GM12878 (cell line): ENCODE measurements around the gene MRNIP. TPM values are rescaled to one million over a fixed set of nuclear protein-coding genes. Genes with fewer than 3 reads are reported as not detected.
A peak's percentile ranks its signal among the peaks of the same experiment; 100 is the strongest.

ENCODE experiments used
- BHLHE40 ChIP-seq, 2 experiments: fragments of 450-650 bp in 1 of 2; IDR thresholded peaks; 2 replicates each; pipeline ENCODE4 v1.6.1; 2011 to 2017; ENCODE audit warnings: low read depth in 2 of 2, borderline replicate concordance in 1 of 2, improper control_type of control experiment in 1 of 2, low read length in 1 of 2, mild to moderate bottlenecking in 1 of 2
- CHD2 ChIP-seq: IDR thresholded peaks from 2 replicates; pipeline ENCODE4 v1.6.1; 2011; ENCODE audit warnings: low read depth, low read length, improper control_type of control experiment, borderline replicate concordance
- LARP7 ChIP-seq: fragments of 450-650 bp; IDR thresholded peaks from 2 replicates; pipeline ENCODE4 v1.6.1; 2017; ENCODE audit warnings: mild to moderate bottlenecking
- MXI1 ChIP-seq: fragments of 150-350 bp; IDR thresholded peaks from 2 replicates; pipeline ENCODE4 v1.6.1; 2011; ENCODE audit warnings: low read depth, mild to moderate bottlenecking, inconsistent platforms, low read length, improper control_type of control experiment
- MYB ChIP-seq: fragments of 150-350 bp; IDR thresholded peaks from 2 replicates; pipeline ENCODE4 v1.6.1; 2014; ENCODE audit warnings: mild to moderate bottlenecking, low read depth, low read length, borderline replicate concordance
- NFYA ChIP-seq: IDR thresholded peaks from 2 replicates; pipeline ENCODE4 v1.6.1; 2011; ENCODE audit warnings: low read depth, mild to moderate bottlenecking, low read length, improper control_type of control experiment, borderline replicate concordance
- NR2C1 ChIP-seq: fragments of 450-650 bp; IDR thresholded peaks from 2 replicates; pipeline ENCODE4 v1.6.1; 2017; ENCODE audit warnings: antibody characterized with exemption, mild to moderate bottlenecking, moderate library complexity
- SPI1 ChIP-seq: IDR thresholded peaks from 2 replicates; pipeline ENCODE4 v1.6.1; 2011; ENCODE audit warnings: low read depth, mild to moderate bottlenecking, low read length, moderate library complexity, borderline replicate concordance; ENCODE audit not compliant: insufficient read depth
- TAF1 ChIP-seq: IDR thresholded peaks from 2 replicates; pipeline ENCODE4 v1.6.1; 2011; ENCODE audit warnings: mild to moderate bottlenecking, low read depth, low read length, borderline replicate concordance
- TARDBP ChIP-seq: IDR thresholded peaks from 2 replicates; pipeline ENCODE4 v1.6.1; 2016; ENCODE audit warnings: borderline replicate concordance
- WRNIP1 ChIP-seq: IDR thresholded peaks from 2 replicates; pipeline ENCODE4 v1.6.1; 2011; ENCODE audit warnings: low read depth, low read length, improper control_type of control experiment, borderline replicate concordance
- ZNF207 ChIP-seq: fragments of 450-650 bp; IDR thresholded peaks from 2 replicates; pipeline ENCODE4 v1.6.1; 2014; ENCODE audit warnings: antibody characterized with exemption, mild to moderate bottlenecking, borderline replicate concordance
- ZNF217 ChIP-seq: fragments of 450-650 bp; IDR thresholded peaks from 2 replicates; pipeline ENCODE4 v1.6.1; 2017; ENCODE audit warnings: antibody characterized with exemption, mild to moderate bottlenecking
- polyA plus RNA-seq, 11 experiments: library from polyadenylated mRNA; depleted of rRNA in 4 of 11; unstranded in 6 of 11; stranded (reverse) in 5 of 11; fragments of >200 nt; fragmentation: Nextera tagmentation in 4 of 11; fragmentation: Illumina TruSeq in 1 of 11; extraction: Ambion mirVana in 4 of 11; extraction: Trizol in 1 of 11; gene quantifications; 1 replicate in 1 of 11; 2 replicates in 10 of 11; pipeline versions ENCODE4 v1.2.1 to v1.2.3, GENCODE V29; 2011 to 2016; ENCODE audit warnings: inconsistent platforms in 2 of 11, missing spikeins in 2 of 11, low read depth in 1 of 11
- total RNA-seq, 4 experiments: library from RNA; depleted of rRNA in 3 of 4; stranded (reverse); fragments of >200 nt in 3 of 4; fragmentation: Illumina TruSeq in 1 of 4; extraction: Trizol in 1 of 4; gene quantifications; 2 replicates each; pipeline versions ENCODE4 v1.2.1 to v1.2.3, GENCODE V29; 2013 to 2021
- TF ChIP-seq, protein P1 (sequence below): fragments of 450-650 bp; IDR thresholded peaks from 2 replicates; pipeline ENCODE4 v1.6.1; 2016; ENCODE audit warnings: mild to moderate bottlenecking, moderate library complexity, borderline replicate concordance
- TF ChIP-seq, protein P2 (sequence below): fragments of 450-650 bp; formaldehyde crosslinking; IDR thresholded peaks from 2 replicates; pipeline ENCODE4 v1.4.0; 2020; ENCODE audit warnings: mild to moderate bottlenecking, moderate library complexity
- TF ChIP-seq, protein P3 (sequence below): fragments of 450-650 bp; IDR thresholded peaks from 2 replicates; pipeline ENCODE4 v1.6.1; 2017; ENCODE audit warnings: mild to moderate bottlenecking, low read depth, inconsistent platforms; ENCODE audit not compliant: poor library complexity, severe bottlenecking
- TF ChIP-seq, protein P4 (sequence below): IDR thresholded peaks from 2 replicates; pipeline ENCODE4 v1.6.1; 2011; ENCODE audit warnings: borderline replicate concordance, low read depth, mild to moderate bottlenecking, moderate library complexity, low read length; ENCODE audit not compliant: insufficient read depth, poor library complexity, severe bottlenecking

The MRNIP gene
- total and polyA plus RNA-seq, 10 of the 15 experiments (the other 5 are each of a cell fraction or from before 2014, with no cell fraction given) = 2.4 to 30.4 (median 13.1) TPM

DNA sequence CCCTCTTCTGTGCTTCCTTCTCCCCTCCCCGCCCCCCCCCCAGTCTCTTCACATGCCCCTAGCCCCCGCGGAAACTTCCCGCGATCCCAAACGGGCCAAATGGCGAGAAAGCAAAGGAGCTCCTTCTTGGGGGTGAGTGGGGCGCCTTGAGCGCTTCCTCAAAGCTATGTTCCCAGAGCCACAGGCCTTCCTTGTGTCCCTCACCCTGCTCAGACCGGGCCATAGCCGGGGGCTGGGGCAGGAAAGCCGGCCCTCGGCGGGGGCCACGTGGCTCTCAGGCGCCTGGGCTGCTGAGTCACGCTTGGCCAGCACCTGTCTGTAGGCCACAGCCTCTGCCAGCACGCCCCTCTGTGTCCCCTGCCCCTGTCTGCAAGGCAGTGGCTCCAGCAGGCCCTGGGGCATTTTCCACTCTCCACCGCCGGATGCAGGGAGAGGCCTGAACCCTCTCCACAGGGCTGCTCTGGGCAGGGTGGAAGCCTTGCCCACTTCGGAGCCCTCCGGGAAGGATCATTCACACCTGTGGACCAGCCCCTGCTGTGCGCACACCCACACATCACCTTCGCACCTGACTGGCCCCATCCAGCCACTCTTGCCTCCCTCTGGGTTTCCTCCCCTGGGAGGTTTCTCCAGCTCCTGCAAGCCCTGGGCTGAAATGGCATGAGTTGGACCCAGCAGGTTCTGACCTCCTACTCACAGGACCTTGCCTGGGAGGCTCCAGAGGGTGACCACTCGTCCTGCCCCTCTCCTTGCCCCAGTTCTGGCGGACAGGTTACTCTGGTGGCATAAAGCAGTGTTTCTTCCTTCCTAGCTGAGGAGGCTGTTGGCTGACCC is 39.1 kb downstream of the MRNIP start (continued):
- TF ChIP-seq, protein P1, sequence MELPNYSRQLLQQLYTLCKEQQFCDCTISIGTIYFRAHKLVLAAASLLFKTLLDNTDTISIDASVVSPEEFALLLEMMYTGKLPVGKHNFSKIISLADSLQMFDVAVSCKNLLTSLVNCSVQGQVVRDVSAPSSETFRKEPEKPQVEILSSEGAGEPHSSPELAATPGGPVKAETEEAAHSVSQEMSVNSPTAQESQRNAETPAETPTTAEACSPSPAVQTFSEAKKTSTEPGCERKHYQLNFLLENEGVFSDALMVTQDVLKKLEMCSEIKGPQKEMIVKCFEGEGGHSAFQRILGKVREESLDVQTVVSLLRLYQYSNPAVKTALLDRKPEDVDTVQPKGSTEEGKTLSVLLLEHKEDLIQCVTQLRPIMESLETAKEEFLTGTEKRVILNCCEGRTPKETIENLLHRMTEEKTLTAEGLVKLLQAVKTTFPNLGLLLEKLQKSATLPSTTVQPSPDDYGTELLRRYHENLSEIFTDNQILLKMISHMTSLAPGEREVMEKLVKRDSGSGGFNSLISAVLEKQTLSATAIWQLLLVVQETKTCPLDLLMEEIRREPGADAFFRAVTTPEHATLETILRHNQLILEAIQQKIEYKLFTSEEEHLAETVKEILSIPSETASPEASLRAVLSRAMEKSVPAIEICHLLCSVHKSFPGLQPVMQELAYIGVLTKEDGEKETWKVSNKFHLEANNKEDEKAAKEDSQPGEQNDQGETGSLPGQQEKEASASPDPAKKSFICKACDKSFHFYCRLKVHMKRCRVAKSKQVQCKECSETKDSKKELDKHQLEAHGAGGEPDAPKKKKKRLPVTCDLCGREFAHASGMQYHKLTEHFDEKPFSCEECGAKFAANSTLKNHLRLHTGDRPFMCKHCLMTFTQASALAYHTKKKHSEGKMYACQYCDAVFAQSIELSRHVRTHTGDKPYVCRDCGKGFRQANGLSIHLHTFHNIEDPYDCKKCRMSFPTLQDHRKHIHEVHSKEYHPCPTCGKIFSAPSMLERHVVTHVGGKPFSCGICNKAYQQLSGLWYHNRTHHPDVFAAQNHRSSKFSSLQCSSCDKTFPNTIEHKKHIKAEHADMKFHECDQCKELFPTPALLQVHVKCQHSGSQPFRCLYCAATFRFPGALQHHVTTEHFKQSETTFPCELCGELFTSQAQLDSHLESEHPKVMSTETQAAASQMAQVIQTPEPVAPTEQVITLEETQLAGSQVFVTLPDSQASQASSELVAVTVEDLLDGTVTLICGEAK = no peak; the same call in 1 of the 2 replicates
- TF ChIP-seq, protein P2, sequence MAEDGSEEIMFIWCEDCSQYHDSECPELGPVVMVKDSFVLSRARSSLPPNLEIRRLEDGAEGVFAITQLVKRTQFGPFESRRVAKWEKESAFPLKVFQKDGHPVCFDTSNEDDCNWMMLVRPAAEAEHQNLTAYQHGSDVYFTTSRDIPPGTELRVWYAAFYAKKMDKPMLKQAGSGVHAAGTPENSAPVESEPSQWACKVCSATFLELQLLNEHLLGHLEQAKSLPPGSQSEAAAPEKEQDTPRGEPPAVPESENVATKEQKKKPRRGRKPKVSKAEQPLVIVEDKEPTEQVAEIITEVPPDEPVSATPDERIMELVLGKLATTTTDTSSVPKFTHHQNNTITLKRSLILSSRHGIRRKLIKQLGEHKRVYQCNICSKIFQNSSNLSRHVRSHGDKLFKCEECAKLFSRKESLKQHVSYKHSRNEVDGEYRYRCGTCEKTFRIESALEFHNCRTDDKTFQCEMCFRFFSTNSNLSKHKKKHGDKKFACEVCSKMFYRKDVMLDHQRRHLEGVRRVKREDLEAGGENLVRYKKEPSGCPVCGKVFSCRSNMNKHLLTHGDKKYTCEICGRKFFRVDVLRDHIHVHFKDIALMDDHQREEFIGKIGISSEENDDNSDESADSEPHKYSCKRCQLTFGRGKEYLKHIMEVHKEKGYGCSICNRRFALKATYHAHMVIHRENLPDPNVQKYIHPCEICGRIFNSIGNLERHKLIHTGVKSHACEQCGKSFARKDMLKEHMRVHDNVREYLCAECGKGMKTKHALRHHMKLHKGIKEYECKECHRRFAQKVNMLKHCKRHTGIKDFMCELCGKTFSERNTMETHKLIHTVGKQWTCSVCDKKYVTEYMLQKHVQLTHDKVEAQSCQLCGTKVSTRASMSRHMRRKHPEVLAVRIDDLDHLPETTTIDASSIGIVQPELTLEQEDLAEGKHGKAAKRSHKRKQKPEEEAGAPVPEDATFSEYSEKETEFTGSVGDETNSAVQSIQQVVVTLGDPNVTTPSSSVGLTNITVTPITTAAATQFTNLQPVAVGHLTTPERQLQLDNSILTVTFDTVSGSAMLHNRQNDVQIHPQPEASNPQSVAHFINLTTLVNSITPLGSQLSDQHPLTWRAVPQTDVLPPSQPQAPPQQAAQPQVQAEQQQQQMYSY (CRISPR knock-in tag) = peak; percentile 72; the same call in 1 of the 2 replicates
- TF ChIP-seq BHLHE40 (IDR thresholded peaks at IDR 0.05; ENCODE audit: borderline replicate concordance in 1 of 2, low read depth in 2 of 2, low read length in 1 of 2) = peak; percentile 59 to 76; a peak in 2 of 4 replicates
- peak; percentile 20; the same call in 1 of the 2 replicates for TF ChIP-seq LARP7
- TF ChIP-seq, protein P3, sequence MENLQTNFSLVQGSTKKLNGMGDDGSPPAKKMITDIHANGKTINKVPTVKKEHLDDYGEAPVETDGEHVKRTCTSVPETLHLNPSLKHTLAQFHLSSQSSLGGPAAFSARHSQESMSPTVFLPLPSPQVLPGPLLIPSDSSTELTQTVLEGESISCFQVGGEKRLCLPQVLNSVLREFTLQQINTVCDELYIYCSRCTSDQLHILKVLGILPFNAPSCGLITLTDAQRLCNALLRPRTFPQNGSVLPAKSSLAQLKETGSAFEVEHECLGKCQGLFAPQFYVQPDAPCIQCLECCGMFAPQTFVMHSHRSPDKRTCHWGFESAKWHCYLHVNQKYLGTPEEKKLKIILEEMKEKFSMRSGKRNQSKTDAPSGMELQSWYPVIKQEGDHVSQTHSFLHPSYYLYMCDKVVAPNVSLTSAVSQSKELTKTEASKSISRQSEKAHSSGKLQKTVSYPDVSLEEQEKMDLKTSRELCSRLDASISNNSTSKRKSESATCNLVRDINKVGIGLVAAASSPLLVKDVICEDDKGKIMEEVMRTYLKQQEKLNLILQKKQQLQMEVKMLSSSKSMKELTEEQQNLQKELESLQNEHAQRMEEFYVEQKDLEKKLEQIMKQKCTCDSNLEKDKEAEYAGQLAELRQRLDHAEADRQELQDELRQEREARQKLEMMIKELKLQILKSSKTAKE = no peak
- TF ChIP-seq MYB = no peak
- TF ChIP-seq WRNIP1 = no peak
- no peak for TF ChIP-seq TARDBP
- TF ChIP-seq, protein P4, sequence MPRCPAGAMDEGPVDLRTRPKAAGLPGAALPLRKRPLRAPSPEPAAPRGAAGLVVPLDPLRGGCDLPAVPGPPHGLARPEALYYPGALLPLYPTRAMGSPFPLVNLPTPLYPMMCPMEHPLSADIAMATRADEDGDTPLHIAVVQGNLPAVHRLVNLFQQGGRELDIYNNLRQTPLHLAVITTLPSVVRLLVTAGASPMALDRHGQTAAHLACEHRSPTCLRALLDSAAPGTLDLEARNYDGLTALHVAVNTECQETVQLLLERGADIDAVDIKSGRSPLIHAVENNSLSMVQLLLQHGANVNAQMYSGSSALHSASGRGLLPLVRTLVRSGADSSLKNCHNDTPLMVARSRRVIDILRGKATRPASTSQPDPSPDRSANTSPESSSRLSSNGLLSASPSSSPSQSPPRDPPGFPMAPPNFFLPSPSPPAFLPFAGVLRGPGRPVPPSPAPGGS = no peak
- TF ChIP-seq ZNF207 = no peak
- no peak for TF ChIP-seq SPI1
- no peak for TF ChIP-seq NR2C1
- TF ChIP-seq MXI1 = peak; percentile 69
- TF ChIP-seq NFYA = no peak
- TF ChIP-seq ZNF217 = no peak
- TF ChIP-seq CHD2 = no peak
- no peak for TF ChIP-seq TAF1
